Ascending aorta (tissue), 2 donors: ENCODE results near the gene RHOBTB1. TPM values are rescaled to one million over a fixed set of nuclear protein-coding genes. Genes with fewer than 3 reads are reported as not detected.

Source experiments
- DNase-seq, 2 donors: peaks; one replicate each; pipeline ENCODE4 v3.0.0-alpha.2; 2019; ENCODE audit warnings: low spot score in 2 of 2
- H3K27ac ChIP-seq, 2 donors: fragments of 200-600 bp; sonication (generic); one replicate each; pipeline ENCODE4 v1.5.1; 2016 to 2017; ENCODE audit warnings: mild to moderate bottlenecking in 1 of 2
- H3K27me3 ChIP-seq: fragments of 200-600 bp; sonication (generic); one replicate; pipeline ENCODE4 v1.5.1; 2017
- H3K36me3 ChIP-seq, 2 donors: fragments of 200-600 bp; sonication (generic); one replicate each; pipeline ENCODE4 v1.5.1; 2016
- H3K4me1 ChIP-seq, 2 donors: fragments of 200-600 bp; sonication (generic); one replicate each; pipeline ENCODE4 v1.5.1; 2016 to 2017; ENCODE audit warnings: mild to moderate bottlenecking in 1 of 2
- H3K4me3 ChIP-seq, 2 donors: fragments of 200-600 bp; sonication (generic); one replicate each; pipeline ENCODE4 v1.5.1; 2016 to 2017; ENCODE audit warnings: mild to moderate bottlenecking in 1 of 2
- H3K9me3 ChIP-seq, 2 donors: fragments of 200-600 bp; sonication (generic); one replicate each; pipeline ENCODE4 v1.5.1; 2016
- intact Hi-C: fragments of 100-400 bp; cut with DNase I; formaldehyde crosslinking; loops from one replicate; pipeline ENCODE4 v1.15.1; 2023
- total RNA-seq: library from RNA; depleted of rRNA; stranded (reverse); fragments of >200 nt; gene quantifications from one replicate; pipeline ENCODE4 v1.1.0, GENCODE V29; 2016
- TF ChIP-seq, protein P1 (sequence below), 3 experiments: fragments of 200-600 bp in 2 of 3; fragments of 450-650 bp in 1 of 3; sonication (generic) in 2 of 3; IDR thresholded peaks; one replicate each; pipeline ENCODE4 v1.5.1; 2016 to 2019; ENCODE audit warnings: antibody characterized with exemption in 3 of 3, mild to moderate bottlenecking in 1 of 3, moderate library complexity in 1 of 3

The RHOBTB1 gene
- total RNA-seq, 1 donor from 2014 or later = 13.6 TPM

DNA sequence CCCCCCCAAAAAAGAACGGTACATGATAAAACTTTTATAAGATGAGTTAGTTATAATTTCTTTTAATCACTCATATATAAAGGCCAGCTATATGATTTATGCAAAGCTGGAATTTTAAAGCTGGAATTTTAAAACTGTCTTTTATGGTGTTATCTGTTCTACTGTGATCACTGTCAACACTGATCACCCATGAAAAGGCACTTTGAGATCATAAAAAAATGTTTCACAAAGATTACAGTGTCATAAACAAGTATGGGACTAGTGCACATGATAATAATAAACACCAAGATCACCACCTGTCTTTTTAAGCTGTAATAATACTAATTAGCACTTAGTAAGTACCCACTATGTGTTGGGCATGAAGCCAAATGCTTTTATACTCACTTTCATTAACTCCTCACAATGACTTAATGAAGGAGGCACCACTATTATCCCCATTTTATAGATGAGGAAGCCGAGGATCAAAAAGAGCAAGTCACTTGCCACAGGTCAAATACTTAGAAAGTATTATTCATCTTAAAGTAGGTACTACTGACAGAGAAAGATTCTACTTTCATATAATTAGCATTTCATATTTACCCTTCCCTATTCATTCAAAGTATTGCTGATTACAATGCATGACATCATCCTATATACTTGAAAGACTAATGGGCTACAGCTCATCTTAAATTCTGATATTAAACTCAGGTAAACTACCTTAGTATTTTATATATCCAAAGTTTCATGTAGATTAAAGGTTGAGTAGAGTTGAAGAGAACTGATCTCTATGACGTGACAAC is 8.3 kb upstream of the RHOBTB1 start:
- DNase-seq = no peak
- Histone ChIP-seq H3K9me3 (no peaks in the 10 kb centered on the region), H3K36me3 (no peaks in the 10 kb centered on the region), H3K4me1 (no peaks in the 10 kb centered on the region), H3K27ac (no peak overlapping the region), H3K4me3 (no peak overlapping the region), H3K27me3 (no peaks in the 10 kb centered on the region)
- intact Hi-C loops = no loop called here
- TF ChIP-seq, protein P1, sequence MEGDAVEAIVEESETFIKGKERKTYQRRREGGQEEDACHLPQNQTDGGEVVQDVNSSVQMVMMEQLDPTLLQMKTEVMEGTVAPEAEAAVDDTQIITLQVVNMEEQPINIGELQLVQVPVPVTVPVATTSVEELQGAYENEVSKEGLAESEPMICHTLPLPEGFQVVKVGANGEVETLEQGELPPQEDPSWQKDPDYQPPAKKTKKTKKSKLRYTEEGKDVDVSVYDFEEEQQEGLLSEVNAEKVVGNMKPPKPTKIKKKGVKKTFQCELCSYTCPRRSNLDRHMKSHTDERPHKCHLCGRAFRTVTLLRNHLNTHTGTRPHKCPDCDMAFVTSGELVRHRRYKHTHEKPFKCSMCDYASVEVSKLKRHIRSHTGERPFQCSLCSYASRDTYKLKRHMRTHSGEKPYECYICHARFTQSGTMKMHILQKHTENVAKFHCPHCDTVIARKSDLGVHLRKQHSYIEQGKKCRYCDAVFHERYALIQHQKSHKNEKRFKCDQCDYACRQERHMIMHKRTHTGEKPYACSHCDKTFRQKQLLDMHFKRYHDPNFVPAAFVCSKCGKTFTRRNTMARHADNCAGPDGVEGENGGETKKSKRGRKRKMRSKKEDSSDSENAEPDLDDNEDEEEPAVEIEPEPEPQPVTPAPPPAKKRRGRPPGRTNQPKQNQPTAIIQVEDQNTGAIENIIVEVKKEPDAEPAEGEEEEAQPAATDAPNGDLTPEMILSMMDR (IDR thresholded peaks at IDR 0.05) = no peak

DNA sequence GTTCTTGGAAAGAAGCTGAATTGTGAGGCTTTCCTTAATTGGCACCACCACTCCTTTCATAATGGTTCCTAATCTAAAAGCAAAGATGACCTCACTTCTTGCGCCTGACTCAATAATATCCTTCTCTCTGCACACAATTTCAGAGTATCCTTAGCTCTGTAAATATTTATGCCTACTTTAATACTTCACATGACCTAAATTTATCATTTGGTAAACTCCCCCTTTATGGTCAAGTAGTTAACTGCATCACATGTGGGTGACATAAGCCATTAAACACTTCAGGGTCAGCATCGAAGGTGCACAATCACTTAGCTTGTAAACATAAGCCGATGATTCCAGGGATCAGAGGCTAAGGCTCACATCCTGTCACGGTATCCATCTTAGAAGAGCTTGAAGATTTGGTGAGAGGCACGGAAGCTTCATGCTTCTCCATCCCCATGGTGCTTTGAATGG is 7.3 kb upstream of the RHOBTB1 start:
- TF ChIP-seq, protein P1 (IDR thresholded peaks at IDR 0.05) = no peak
- no peak for DNase-seq

DNA sequence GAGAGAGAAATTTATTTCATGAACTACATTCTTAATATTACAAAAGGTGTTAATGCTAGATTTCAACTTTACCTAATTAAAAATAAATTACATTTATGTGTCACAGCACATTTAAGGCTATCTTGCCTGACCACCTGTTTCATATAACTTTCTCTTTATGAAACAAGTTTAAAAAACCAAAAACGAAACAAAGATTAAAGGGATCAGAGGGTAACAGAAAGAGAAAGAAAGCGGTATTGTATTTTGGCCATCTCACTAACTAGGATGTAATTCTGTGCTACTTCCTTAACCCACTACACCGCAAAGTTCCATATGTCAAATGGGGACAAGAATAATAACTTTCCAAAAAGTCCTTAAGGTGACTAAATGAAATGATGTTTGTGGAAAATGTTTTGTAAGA is 6.3 kb upstream of the RHOBTB1 start:
- Histone ChIP-seq H3K36me3 (no peaks in the 10 kb centered on the region), H3K4me1 (no peaks in the 10 kb centered on the region), H3K27me3 (no peaks in the 10 kb centered on the region), H3K27ac (no peak overlapping the region), H3K9me3 (no peaks in the 10 kb centered on the region), H3K4me3 (no peak overlapping the region)
- intact Hi-C loops = no loop called here
- no peak for DNase-seq
- TF ChIP-seq, protein P1 (IDR thresholded peaks at IDR 0.05) = no peak

More for the DNA sequence above, 7.3 kb upstream of the RHOBTB1 start:
- Histone ChIP-seq H3K27me3 (no peaks in the 10 kb centered on the region), H3K27ac (no peak overlapping the region), H3K36me3 (no peaks in the 10 kb centered on the region), H3K4me1 (no peaks in the 10 kb centered on the region), H3K4me3 (no peak overlapping the region), H3K9me3 (no peaks in the 10 kb centered on the region)
- intact Hi-C loops = no loop called here

DNA sequence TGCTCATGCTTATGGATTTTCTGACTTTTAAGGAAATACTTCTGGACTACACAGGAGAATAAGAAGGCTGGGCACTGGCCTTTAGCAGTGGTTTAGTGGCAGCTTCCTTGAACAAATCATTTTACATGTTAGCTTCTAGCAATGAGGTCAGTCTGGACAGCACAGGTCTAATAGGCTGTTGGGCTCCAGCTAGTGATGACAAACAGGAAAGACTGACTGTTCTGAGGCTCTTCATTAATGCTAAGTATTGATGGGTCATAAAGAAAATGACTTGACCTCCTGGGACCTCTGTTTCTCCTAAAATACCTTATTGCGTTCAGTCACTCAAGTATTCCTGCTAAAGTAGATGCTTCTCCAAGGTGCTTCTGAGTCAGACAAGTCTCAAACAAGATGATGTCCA is 4.9 kb upstream of the RHOBTB1 start:
- Histone ChIP-seq H3K4me3 (no peak overlapping the region), H3K9me3 (no peaks in the 10 kb centered on the region), H3K27me3 (no peaks in the 10 kb centered on the region), H3K4me1 (peaks cover 0 to 3% of the 10 kb centered on the region in 2 donors), H3K36me3 (no peaks in the 10 kb centered on the region), H3K27ac (no peak overlapping the region)
- no peak for DNase-seq
- intact Hi-C loops = loop anchor here (10.0 kb wide), 3 partner anchors 54 to 1866 kb away; partner anchors contain the start of genes ARID5B and EGR2
- TF ChIP-seq, protein P1 (IDR thresholded peaks at IDR 0.05) = no peak

DNA sequence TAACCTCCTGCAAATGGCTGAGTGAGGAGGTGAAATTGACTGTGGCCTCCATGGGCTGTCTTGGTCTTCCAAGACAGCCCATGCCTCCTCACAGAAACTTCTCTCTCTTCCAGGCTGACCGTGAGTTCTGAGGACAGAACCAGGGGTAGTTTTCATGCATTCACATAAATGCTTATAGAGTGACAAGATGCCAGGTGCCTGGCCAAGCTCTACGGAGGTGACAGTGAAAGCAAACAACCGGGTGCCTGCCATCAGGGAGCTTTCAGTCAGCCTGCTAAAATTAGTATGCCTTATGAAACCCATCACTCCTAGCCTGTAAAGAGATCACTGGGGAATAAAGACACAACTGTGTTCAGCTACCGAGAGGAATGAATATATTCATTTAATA is 919 bp upstream of the RHOBTB1 start:
- no peaks in the 10 kb centered on the region for H3K36me3 ChIP-seq
- no peaks in the 10 kb centered on the region for H3K9me3 ChIP-seq
- peaks cover 0 to 9% of the 10 kb centered on the region in 2 donors for H3K4me1 ChIP-seq
- H3K27ac ChIP-seq = peak overlapping the region; percentile 100
- intact Hi-C loops = loop anchor here (10.0 kb wide), 3 partner anchors 50 to 1870 kb away; partner anchors contain the start of genes ARID5B and EGR2
- H3K27me3 ChIP-seq = no peaks in the 10 kb centered on the region
- TF ChIP-seq, protein P1 (IDR thresholded peaks at IDR 0.05) = no peak
- no peak for DNase-seq
- H3K4me3 ChIP-seq = peak overlapping the region; percentile 88 to 94
